Stomach smooth muscle (tissue), 2 donors: Measurements from ENCODE around the gene CCDC110.
"Not testable (repeated sequence)": the region's sequence is repeated elsewhere in the genome, so short reads cannot be mapped to it uniquely, and the experiment has no call there.

Source experiments
- H3K27ac ChIP-seq: one replicate; pipeline ENCODE4 v1.7.0; 2013; ENCODE audit warnings: mild to moderate bottlenecking, low read length, inconsistent platforms
- H3K27me3 ChIP-seq, 2 donors: one replicate each; pipeline ENCODE4 v1.7.0; 2013; ENCODE audit warnings: low read length in 2 of 2; ENCODE audit not compliant: insufficient read depth in 2 of 2, control insufficient read depth in 1 of 2
- H3K36me3 ChIP-seq, 2 donors: one replicate each; pipeline ENCODE4 v1.7.0; 2013; ENCODE audit warnings: low read length in 2 of 2; ENCODE audit not compliant: control insufficient read depth in 2 of 2, insufficient read depth in 2 of 2
- H3K4me1 ChIP-seq: one replicate; pipeline ENCODE4 v1.7.0; 2013; ENCODE audit warnings: low read length; ENCODE audit not compliant: control insufficient read depth, insufficient read depth
- H3K4me3 ChIP-seq, 2 donors: one replicate each; pipeline ENCODE4 v1.7.0; 2013; ENCODE audit warnings: low read length in 2 of 2
- H3K9ac ChIP-seq, 2 donors: one replicate each; pipeline ENCODE4 v1.7.0; 2013; ENCODE audit warnings: low read length in 2 of 2, mild to moderate bottlenecking in 1 of 2
- H3K9me3 ChIP-seq, 2 donors: one replicate each; pipeline ENCODE4 v1.7.0; 2013; ENCODE audit warnings: low read length in 2 of 2; ENCODE audit not compliant: control insufficient read depth in 2 of 2
- donor health status: healthy.
- donor health status: Pancreatic carcinoma.

Gene CCDC110

GRCh38 chr4:185471235-185472102 lies at the start of gene CCDC110:
Gene CCDC110, minus strand, starts transcription at chr4:185471733. Its CDS starts 50 bp downstream, at chr4:185471683.
- no peaks in the 10 kb centered on the region for H3K9me3 ChIP-seq
- H3K27me3 ChIP-seq, result no peaks in the 10 kb centered on the region
- no peaks in the 10 kb centered on the region for H3K36me3 ChIP-seq
- peak within 1 kb of the TSS; percentile 96 to 97 for H3K4me3 ChIP-seq
- H3K27ac ChIP-seq, result peak within 1 kb of the TSS; percentile 49
- H3K9ac ChIP-seq, result peak within 1 kb of the TSS; percentile 77 to 92
- H3K4me1 ChIP-seq, result peaks cover 4% of the 10 kb centered on the region

- peak overlapping the region; percentile 3 for H3K27ac ChIP-seq
- H3K9ac ChIP-seq, result no peak overlapping the region
- peaks cover 11% of the 10 kb centered on the region for H3K4me1 ChIP-seq
- H3K4me3 ChIP-seq, result no peak overlapping the region
- H3K9me3 ChIP-seq, result no peaks in the 10 kb centered on the region
- no peaks in the 10 kb centered on the region for H3K27me3 ChIP-seq
- peaks cover 17 to 22% of the 10 kb centered on the region in 2 donors for H3K36me3 ChIP-seq
Observed at GRCh38 chr4:185520119-185520518, 48.6 kb upstream of the CCDC110 start.

- Histone ChIP-seq H3K27ac (no peak overlapping the region), H3K9ac (no peak overlapping the region), H3K4me3 (no peak overlapping the region), H3K36me3 (peaks cover 22 to 28% of the 10 kb centered on the region in 2 donors), H3K4me1 (peaks cover 8% of the 10 kb centered on the region), H3K27me3 (no peaks in the 10 kb centered on the region), H3K9me3 (no peaks in the 10 kb centered on the region)
Observed at GRCh38 chr4:185518494-185518893, 47.0 kb upstream of the CCDC110 start.

- H3K27me3 ChIP-seq, result no peaks in the 10 kb centered on the region
- H3K4me3 ChIP-seq, result no peak overlapping the region
- H3K9ac ChIP-seq, result no peak overlapping the region
- peaks cover 12% of the 10 kb centered on the region for H3K4me1 ChIP-seq
- peaks cover 25 to 31% of the 10 kb centered on the region in 2 donors for H3K36me3 ChIP-seq
- H3K27ac ChIP-seq, result no peak overlapping the region
- no peaks in the 10 kb centered on the region for H3K9me3 ChIP-seq
Observed at GRCh38 chr4:185518069-185518468, 46.5 kb upstream of the CCDC110 start.

GRCh38 chr4:185515248-185515647 lies 43.7 kb upstream of the CCDC110 start:
- Histone ChIP-seq H3K9ac (no peak overlapping the region), H3K9me3 (no peaks in the 10 kb centered on the region), H3K4me1 (peaks cover 17% of the 10 kb centered on the region), H3K27me3 (no peaks in the 10 kb centered on the region), H3K27ac (no peak overlapping the region), H3K36me3 (peaks cover 36 to 42% of the 10 kb centered on the region in 2 donors), H3K4me3 (no peak overlapping the region)

GRCh38 chr4:185514182-185514697 lies 42.7 kb upstream of the CCDC110 start:
- Histone ChIP-seq H3K4me3 (peak overlapping the region in 1 of 2 donors; percentile 16), H3K4me1 (peaks cover 17% of the 10 kb centered on the region), H3K36me3 (peaks cover 33 to 36% of the 10 kb centered on the region in 2 donors), H3K9ac (no peak overlapping the region), H3K9me3 (no peaks in the 10 kb centered on the region), H3K27ac (peak overlapping the region; percentile 67), H3K27me3 (no peaks in the 10 kb centered on the region)

- no peak overlapping the region for H3K9ac ChIP-seq
- H3K36me3 ChIP-seq, result peaks cover 31 to 32% of the 10 kb centered on the region in 2 donors
- H3K27ac ChIP-seq, result peak overlapping the region; percentile 67
- no peaks in the 10 kb centered on the region for H3K27me3 ChIP-seq
- no peak overlapping the region for H3K4me3 ChIP-seq
- H3K9me3 ChIP-seq, result no peaks in the 10 kb centered on the region
- peaks cover 17% of the 10 kb centered on the region for H3K4me1 ChIP-seq
Observed at GRCh38 chr4:185513489-185514181, 42.1 kb upstream of the CCDC110 start.

GRCh38 chr4:185512516-185512915 lies 41.0 kb upstream of the CCDC110 start:
- Histone ChIP-seq H3K4me3 (no peak overlapping the region), H3K4me1 (peaks cover 17% of the 10 kb centered on the region), H3K27ac (peak overlapping the region; percentile 67), H3K9ac (no peak overlapping the region), H3K9me3 (no peaks in the 10 kb centered on the region), H3K27me3 (no peaks in the 10 kb centered on the region), H3K36me3 (peaks cover 31 to 34% of the 10 kb centered on the region in 2 donors)

- Histone ChIP-seq H3K4me1 (peaks cover 17% of the 10 kb centered on the region), H3K36me3 (peaks cover 32 to 40% of the 10 kb centered on the region in 2 donors), H3K27ac (peak overlapping the region; percentile 12)
- not testable (repeated sequence) for H3K27me3 ChIP-seq, H3K9ac ChIP-seq, H3K4me3 ChIP-seq, H3K9me3 ChIP-seq
Observed at GRCh38 chr4:185511243-185511642, 39.7 kb upstream of the CCDC110 start.

GRCh38 chr4:185510806-185511205 lies 39.3 kb upstream of the CCDC110 start:
- no peak overlapping the region for H3K9ac ChIP-seq
- no peak overlapping the region for H3K4me3 ChIP-seq
- no peaks in the 10 kb centered on the region for H3K9me3 ChIP-seq
- peaks cover 35 to 40% of the 10 kb centered on the region in 2 donors for H3K36me3 ChIP-seq
- H3K27me3 ChIP-seq, result no peaks in the 10 kb centered on the region
- peak overlapping the region; percentile 31 for H3K27ac ChIP-seq
- H3K4me1 ChIP-seq, result peaks cover 17% of the 10 kb centered on the region
